Prostate gland (tissue), 2 donors: ENCODE data around the gene SMC4.

Experiments used
- POLR2A ChIP-seq: fragments of 450-650 bp; IDR thresholded peaks from one replicate; pipeline ENCODE4 v1.6.1; 2016; ENCODE audit warnings: antibody characterized with exemption, mild to moderate bottlenecking
- POLR2AphosphoS5 ChIP-seq: sonication (generic); formaldehyde crosslinking; IDR thresholded peaks from one replicate; pipeline ENCODE4 v1.6.1; 2017; ENCODE audit warnings: antibody characterized with exemption
- TF ChIP-seq, protein P1 (sequence below), 4 experiments: fragments of 200-600 bp in 2 of 4; fragments of 450-650 bp in 2 of 4; sonication (generic) in 2 of 4; IDR thresholded peaks; 1 replicate in 3 of 4; 2 replicates in 1 of 4; pipeline ENCODE4 v1.5.1; 2016 to 2019; ENCODE audit warnings: antibody characterized with exemption in 4 of 4, mild to moderate bottlenecking in 2 of 4, moderate library complexity in 2 of 4

DNA sequence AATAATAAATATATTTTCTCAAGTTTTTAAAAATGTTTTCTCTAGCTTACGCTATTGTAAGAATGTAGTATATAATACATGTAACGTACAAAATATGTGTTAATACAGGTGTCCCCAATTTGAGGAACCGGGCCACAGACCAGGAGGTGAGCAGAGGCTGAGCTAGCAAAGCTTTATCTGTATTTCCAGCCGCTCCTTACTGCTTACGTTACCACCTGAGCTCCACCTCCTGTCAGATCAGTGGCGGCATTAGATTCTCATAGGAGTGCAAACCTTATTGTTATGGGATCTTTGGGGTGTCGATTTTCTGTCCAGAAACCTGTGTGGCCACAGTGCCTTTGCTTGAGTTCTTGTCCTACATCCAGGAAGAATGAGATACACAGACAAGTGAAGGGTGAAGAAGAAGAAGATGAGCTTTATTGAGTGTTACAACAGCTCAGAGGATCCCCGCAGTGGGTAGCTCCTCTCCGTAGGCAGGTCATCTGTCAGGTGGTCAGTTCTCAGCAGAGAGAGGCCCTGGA lies 60.1 kb downstream of the SMC4 start:
- TF ChIP-seq POLR2A (no peak), POLR2AphosphoS5 (no peak)
- TF ChIP-seq, protein P1, sequence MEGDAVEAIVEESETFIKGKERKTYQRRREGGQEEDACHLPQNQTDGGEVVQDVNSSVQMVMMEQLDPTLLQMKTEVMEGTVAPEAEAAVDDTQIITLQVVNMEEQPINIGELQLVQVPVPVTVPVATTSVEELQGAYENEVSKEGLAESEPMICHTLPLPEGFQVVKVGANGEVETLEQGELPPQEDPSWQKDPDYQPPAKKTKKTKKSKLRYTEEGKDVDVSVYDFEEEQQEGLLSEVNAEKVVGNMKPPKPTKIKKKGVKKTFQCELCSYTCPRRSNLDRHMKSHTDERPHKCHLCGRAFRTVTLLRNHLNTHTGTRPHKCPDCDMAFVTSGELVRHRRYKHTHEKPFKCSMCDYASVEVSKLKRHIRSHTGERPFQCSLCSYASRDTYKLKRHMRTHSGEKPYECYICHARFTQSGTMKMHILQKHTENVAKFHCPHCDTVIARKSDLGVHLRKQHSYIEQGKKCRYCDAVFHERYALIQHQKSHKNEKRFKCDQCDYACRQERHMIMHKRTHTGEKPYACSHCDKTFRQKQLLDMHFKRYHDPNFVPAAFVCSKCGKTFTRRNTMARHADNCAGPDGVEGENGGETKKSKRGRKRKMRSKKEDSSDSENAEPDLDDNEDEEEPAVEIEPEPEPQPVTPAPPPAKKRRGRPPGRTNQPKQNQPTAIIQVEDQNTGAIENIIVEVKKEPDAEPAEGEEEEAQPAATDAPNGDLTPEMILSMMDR (IDR thresholded peaks at IDR 0.05) = no peak
